ENCODE measurements around the gene POFUT2. TPM values are rescaled to one million over a fixed set of nuclear protein-coding genes. Genes with fewer than 3 reads are reported as not detected.

Gene POFUT2
- total RNA-seq, 1 experiment from 2014 or later: 27.7 TPM

DNA sequence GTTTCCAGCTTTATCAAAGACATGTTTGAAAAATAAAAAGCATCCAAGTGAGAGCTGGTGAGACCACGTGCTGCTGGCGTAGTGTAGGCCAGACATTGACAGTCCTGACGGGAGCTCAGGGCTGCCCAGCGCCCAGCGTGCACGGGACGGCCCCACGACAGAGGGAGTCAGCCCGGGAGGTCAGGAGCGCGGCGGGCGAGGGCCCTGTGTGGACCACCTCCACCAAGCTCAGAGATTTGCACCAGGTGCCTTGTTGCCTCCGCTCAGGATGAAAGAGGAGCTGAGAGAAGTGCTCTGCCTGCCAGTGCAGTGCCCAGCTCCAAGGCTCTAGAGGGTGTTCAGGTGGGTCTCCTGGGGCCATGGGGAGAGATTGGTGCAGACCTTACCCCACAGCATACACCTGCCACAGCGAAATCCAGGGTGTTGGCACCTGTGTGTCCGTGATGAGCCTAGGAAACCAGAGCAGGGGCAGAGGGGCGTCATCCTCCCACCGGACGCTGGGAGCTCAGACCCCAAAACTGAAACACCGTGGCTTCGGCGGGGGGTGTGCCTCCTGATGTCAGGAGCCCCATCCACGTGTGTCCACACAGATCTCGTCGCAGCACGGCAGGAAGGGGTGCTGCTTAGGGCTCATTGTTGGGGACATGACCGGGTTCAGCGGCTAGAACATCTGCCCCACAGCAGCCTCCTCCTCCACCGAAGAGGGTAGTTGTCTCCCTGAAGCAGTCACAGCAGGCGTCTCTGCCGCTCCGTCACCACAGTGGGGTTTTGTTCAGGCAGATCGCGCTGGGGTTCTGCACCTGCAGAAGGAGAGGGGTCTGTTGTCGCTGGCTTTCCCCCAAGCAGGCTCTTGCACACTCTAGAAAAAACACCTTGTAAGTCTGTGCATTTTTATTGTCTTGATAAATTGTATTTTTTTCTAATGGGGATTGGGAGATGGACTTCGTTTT is 64.2 kb downstream of the POFUT2 start:
- no peak for DNase-seq (ENCODE audit: low spot score)

DNA sequence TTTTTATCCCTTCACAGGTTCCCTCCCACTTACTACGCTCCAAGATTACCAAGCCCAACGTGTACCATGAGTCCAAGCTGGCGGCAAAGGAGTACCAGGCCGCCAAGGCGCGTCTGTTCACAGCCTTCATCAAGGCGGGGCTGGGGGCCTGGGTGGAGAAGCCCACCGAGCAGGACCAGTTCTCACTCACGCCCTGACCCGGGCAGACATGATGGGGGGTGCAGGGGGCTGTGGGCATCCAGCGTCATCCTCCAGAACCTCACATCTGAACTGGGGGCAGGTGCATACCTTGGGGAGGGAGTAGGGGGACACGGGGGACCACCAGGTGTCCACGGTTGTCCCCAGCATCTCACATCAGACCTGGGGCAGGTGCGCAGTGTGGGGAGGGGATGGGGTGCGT is 65.7 kb downstream of the POFUT2 start:
- no peak for DNase-seq (ENCODE audit: low spot score)

DNA sequence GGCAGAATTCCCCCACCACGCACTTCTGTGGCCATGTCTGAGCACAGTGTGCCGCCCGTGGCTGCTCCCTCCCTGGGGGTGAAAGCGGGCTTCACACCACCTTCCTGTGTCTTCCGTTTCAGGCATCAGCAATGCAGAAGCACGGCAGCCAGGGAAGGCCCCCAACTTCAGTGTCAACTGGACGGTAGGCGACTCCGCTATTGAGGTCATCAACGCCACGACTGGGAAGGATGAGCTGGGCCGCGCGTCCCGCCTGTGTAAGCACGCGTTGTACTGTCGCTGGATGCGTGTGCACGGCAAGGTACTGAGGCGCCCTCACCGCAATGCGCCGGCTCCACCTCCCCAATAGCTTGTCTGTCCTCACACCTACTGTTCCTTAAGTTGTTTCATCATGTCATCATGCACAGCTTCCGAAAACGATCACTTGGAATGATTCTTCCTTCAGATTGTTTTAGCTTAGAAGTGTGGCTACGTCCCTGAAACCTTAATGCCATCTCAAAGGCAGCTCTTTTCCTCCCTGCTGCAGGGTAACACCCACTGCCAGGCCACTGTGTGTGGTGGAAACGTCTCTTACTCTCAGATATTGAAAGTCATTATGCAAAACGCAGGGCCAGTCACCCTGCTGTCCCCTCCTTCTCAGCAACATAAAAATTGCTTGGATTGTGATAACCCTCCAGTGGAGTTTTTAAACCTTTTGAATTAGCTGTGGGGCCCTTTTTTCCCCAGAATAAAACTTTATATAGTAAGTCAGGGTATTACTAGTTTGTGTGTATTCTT is 66.8 kb downstream of the POFUT2 start:
- no peak for DNase-seq (ENCODE audit: low spot score)

DNA sequence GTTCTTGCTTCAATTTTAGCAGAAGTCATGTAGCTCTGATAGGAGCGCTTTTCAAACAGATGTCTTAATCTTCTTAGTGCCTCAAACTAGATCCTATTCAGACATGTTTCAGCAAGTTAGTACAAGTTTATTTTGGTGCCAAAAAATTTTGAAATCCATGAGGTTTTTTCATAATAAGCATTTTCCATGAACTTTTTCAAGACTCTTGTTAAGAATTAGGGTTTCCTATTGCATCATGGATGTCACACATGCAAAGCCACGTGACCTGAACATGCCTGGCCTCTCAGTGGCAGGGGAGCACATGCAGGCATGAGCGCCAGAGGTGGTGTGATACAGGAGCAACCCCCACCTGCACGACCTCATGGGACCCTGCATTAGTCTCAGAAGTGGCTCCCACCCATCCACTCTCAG is 67.6 kb downstream of the POFUT2 start:
- DNase-seq (ENCODE audit: low spot score): no peak

DNA sequence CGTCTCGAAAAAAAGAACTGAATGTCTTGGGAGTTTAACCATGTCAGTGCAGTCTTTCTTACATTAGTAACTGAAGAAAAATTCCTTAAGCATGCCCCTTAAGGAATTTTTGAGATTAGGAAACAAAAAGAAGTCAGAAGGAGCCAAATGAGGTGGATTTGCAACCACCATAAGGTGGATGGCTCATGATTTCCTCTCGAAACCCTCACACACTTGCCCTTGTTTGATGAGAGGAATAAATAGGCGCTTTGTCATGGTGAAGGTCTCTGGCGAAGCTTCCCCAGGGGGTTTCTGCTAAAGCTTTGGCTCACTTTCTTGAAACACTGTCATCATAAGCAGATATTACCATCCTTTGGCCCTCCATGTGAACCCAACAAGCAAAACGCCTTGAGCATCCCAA is 68.2 kb downstream of the POFUT2 start:
- no peak for DNase-seq (ENCODE audit: low spot score)

DNA sequence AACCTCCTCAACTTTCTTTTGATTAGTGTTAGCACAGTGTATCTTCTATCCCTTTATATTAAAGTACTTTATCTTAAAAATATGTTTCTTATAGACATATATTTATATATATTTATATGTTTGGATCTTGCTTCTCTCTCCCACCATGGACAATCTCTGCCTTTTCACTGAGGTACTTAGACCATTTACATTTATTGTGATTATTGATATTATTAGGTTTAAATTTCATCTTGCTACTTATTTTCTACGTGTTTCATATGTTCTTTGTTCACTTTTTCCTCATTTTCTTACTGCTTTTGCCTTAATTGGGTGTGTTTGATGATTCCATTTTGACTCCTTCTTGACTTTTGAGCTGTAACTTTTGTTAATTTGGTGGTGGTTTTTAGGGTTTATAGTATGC is 70.7 kb downstream of the POFUT2 start:
- DNase-seq (ENCODE audit: low spot score): no peak

DNA sequence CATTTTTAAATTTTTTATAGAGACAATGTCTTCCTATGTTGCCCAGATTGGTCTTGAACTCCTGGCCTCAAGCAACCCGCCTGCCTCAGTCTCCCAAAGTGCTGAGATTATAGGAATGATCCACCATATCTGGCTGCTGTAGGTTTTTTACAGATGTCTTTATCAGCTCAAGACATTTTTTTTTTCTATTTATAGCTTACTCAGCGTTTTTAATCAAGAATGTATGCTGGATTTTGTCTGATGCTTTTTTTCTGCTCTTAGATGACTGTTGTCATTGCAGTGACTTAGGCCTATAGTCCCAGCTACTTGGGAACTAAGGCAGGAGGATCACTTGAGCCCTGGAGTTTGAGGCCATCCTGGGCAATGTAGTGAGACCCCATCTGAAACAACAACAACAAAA is 72.5 kb downstream of the POFUT2 start:
- no peak for DNase-seq (ENCODE audit: low spot score)

Other genes starting within 250 kb of the POFUT2 start
- gene ADARB1, start 213.3 kb downstream of the POFUT2 start, total RNA-seq (2014; rRNA removed; shearing (Covaris generic)): 5.5 and 10.2 TPM in 2 replicates
- 8.4 and 15.1 TPM in 2 replicates for gene COL18A1, start 117.3 kb upstream of the POFUT2 start, total RNA-seq (2014; rRNA removed; shearing (Covaris generic))